DMS153 treated with DMSO at 0.1 percent for 48 hours (cell line): ENCODE data around the gene BCAS3.
A peak's percentile ranks its signal among the peaks of the same experiment; 100 is the strongest.
"Not testable (repeated sequence)": the region's sequence is repeated elsewhere in the genome, so short reads cannot be mapped to it uniquely, and the experiment has no call there.

ENCODE experiments used
- DNase-seq: peaks from one replicate; lab custom pipeline; 2025; ENCODE audit not compliant: unreplicated experiment; lab: John Stamatoyannopoulos, UW

Gene BCAS3

DNA sequence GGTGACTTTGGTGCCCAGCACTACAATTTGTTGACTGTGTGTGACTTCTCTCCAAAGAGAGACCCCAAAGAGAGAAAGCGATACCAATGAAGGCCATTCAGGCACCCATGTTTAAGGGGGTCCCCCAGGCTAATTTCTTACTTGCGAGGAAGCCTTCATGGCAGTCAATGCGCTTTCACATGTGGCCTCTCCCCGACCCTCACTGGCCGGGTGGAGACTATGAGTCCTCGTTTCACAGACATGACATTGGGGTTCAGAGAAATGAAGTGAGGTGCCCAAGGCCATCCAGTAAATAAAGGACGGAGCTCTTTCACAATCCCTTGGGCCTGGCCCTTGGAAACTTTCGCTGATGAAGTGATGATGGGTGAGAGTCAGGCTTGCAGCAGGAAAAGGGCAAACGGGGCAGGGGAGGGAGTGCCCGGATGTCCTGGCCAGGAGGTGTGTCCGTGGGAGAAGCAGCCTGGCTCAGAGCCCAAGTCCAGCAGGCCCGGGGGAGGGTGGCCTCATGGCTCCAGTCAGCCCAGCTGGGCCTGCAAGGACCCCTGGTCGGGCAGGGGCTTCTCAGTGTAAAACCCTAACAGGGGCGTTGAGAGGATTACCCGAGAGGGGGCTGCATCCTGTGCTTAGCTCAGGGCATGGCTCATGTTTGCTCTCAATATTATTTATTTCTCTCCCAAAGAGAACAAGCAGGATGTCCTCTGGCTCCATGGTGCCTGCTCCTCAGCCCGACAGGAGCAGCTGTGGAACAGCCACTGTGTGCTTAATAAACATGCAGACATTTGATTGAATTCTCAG is 736.7 kb downstream of the BCAS3 start:
- no peak for DNase-seq

DNA sequence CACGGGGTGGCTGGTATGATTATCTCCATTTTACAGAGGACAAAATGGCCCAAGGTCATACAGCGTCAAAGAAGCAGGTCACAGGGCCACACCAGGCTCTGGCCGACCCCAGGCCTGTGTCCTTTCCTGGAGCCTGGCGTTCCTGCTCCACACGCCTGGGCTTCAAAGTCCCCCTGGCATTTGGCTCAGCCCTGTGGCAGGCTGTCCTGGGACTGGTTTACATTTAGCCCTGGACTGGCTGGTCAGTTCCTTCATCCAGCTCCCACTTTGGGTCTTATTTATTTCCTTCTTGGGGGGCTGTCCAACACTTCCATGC is 737.2 kb downstream of the BCAS3 start:
- no peak for DNase-seq

DNA sequence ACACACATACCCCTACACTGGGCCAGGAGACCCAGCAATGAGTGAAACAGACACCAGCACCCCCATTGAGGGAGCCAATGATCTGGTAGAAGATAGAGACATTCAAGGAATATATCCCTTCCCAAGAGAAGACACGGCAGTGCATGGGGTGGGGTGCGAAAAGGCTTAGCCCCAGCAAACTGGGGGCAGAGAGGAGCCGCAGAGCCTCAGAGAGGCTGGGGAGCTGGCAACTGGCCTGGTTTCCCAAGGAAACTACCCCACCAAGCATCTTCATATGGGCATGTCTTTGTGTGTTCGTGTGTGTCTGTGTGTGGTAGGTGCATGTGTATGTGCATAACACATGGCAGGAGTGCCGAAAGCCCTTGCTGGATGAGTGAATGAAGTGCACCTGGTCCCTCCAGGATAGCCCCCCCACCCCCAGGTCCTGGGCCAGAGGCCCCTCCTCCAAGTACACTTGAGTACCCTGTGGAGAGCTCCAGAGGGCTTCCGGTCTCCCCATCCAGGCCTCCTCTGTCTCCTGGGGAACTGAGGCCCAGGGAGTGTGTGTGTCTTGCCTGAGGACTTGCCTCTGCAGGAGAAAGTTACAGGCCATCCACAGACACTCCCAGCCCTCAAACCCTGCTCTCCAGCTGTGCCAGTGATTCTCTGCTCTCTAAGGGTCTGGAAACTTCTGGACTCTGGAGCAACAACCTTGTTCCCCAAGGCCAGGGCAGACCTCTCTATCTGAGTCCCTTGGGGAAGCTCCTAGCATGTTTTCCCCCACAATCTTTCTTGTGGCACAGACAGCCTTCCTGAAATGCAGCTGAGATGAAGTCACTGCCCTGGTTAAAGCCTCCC is 737.9 kb downstream of the BCAS3 start:
- DNase-seq: no peak

GRCh38 chr17:61416211-61416539 is 738.5 kb downstream of the BCAS3 start:
- no peak for DNase-seq

DNA sequence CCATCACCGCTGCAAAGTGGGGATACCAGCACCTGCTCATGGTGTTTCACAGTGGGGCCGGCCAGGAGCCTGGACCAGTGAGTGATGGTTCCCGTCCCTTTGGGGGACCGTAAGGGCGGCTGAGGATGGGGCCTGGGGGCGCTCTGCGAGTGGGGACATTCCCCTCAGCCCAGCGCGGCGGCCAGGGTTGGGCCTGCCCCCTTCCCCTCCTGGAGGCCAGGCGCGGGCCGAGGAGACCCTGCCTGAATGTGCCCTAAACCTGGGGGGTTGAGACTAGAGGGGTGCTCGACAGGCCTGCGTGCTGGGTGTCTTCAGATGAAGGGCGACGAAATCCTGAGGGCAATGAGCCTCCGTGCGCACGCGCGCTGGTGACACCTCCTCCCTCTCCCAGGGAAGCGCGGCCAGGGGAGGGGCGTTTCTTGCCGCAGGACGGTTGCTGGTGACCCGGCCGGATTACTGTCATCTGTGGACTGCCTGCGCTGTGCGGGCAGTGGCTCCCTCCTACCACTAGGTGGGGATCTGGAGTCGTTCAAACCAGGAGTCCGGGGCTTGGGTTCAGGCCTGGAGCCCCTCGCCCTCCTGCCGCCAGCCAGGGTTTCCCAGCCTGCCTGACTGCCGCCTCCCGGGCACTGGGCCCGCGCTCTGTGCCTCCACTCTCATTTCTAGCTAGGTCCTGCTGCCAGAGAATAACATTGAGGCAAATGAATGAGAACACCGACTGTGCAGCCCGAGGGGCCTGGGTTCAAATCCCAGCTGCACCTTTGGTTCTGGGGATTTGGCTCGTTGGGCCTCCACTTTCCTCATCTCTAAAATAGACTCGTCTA is 739.1 kb downstream of the BCAS3 start:
- DNase-seq: peak; percentile 72

DNA sequence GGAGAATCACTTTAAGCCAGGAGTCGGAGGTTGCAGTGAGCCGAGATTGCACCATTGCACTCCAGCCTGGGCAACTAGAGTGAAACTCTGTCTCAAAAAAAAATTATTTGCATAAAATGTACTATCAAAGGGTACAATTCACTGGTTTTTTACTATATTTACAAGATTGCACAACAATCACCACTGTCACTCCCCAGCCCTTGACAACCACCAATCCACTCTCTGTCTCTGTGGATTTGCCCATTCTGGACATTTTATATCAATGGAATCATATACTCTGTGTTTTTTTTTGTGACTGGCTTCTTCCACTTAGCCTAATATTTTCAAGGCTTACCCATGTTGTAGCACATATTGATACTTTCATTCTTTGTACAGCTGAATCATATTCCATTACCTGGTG is 740.8 kb downstream of the BCAS3 start:
- no peak for DNase-seq

DNA sequence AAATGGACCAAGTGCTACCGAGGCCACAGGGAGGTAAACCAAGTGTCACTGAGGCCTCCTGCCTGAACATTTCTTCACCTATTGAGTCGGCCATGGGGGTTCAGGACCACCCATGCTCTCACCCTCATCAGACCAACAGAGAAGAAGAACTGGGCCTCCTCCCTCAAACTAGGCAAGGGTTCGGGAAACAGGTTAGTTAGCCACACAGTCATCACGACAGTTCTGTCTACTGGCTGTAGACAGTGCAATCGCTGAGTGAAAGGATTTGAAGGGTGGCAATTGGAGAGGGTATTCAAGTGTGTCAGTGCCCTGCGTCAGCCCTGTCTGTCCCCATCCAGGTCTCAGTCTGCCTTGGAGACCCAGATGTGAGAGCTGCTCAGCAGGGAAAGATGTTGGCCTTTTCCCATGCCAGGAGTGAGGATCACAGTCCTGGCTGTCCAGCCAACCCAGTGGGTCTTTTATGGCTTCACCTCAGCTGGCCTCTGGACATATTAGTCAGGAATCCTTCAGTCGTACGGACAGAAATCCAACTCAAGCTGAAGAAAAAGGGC is 741.9 kb downstream of the BCAS3 start:
- DNase-seq: no peak

DNA sequence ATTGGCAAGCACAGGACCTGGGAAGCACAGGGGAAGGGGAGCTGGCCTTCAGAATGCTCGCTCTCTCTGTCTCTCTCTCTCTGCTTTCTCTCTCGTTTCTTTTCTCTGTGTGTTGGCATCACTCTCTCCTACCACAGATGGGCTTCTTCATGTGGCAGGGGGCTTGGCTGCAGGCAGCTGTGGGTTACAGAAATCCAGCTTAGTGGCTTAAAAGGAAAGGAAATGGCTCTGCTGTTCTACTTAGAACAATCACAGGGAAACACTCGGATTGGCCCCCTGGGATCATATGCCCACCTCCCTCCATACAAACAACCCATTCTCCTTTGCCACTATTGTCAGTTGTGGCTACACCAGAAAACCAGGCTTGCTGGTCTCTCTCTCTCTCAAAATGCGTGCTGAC is 742.4 kb downstream of the BCAS3 start:
- DNase-seq: no peak

- no peak for DNase-seq
These were observed 743.2 kb downstream of the BCAS3 start for GRCh38 chr17:61420745-61421398.

GRCh38 chr17:61421460-61421859 is 743.8 kb downstream of the BCAS3 start:
- DNase-seq: no peak

DNA sequence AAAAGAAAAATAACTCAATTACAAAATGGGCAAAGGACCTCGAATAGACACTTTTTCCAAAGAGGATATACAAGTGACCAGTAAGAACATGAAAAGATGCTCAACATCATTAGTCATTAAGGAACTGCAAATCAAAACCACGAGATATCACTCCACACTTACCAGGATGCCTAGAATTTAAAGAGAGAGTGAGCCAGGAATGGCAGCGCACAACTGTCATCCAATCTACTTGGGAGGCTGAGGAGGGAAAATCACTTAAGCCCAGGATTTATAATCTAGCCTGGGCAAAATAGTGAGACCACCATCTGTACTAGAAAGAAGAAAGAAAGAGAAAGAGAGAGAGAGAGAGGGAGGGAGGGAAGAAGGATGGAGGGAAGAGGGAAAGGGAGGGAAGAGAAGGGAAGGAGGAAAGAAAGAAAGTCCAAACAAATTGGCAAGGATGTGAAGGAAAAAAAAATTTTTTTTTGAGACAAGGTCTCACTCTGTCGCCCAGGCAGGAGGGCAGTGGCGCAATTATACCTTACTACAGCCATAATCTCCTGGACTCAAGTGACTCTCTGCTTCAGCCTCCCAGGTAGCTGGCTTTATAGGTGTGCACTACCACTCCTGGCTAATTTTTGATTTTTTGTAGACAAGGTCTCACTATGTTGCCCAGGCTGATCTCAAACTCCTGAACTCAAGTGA is 744.6 kb downstream of the BCAS3 start:
- no peak for DNase-seq

DNA sequence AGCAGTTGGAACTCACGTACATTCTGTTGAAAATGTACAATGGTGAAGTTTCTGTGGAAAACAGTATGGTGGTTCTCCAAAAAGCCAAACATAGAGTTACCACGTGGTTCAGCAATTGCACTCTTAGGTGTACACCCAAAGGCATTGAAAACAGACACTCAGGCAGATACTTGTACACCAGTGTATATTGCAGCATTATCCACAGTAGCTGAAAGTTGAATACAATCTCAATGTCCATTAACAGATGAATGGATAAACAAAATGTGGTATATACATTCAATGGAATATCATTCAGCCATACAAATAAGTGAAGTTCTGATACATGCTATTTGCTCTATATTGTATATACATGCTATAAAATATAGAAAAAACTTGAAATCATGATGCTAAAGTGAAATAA is 745.2 kb downstream of the BCAS3 start:
- no peak for DNase-seq

DNA sequence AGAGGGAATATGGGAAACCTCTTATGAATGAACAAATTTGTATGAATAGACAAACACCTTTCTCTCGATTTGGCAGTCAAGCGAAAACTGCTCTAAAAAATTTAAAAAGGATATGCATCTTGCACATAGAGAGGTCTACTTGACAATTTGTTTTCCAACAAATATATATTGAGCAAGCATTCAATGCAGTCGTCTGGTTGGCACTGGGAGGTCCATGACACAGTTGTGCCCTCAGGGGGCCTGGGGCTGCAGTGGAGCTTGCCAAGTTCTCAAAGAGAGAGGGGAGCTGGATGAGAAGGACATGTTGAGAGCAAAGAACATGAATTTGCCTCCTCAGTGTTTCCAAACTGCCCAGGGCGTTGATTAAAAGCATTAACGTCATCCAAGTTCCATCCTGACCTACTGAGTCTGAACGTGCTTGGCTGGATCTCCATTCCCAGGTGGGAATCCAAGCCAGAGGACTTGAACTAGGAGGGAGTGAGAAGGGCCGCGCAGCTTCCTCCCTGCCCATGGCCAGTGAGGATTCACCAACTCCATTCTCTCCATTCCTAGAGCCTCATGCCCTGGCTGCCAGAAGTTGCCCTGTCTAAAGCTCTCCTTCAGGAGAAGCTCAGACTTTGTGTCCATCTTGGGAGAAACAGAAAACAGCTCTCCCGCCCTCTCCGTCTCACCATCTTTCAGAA is 746.5 kb downstream of the BCAS3 start:
- no peak for DNase-seq

DNA sequence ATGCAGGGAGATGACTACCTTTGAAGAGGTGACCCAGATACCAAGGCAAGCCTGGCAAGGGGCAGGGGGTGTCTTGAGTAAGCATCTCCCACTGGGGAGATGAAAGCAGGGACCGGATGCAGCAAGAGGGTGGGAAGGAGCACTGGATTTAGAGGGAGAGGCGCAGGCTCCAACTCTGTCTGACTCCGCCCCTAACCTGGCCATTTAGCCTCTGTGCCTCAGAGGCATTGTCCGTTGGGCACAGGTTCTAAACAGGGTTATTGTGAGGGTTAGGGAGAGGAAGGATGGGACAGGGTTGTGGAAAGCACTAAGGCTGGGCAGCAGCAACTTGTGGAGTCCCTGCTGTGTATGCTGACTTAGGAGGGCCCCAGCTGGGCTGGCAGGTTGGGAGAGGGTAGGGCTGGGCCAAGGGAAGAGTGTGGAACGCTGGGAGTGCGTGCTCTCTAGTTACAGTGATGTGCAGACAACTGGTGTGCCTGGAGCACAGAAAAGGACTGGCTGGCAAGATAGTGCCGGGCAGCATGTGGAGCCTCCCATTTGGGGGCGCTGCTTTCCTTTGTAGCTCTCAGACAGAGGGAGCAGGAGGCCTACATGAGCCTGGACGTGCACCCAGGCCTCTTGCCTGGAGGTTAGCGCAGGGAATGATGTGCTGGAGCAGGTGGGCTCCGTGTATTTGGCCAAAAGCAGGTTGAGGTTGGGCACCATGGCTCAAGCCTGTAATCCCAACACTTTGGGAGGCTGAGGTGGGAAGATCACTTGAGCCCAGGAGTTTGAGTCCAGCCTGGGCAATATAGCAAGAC is 748.2 kb downstream of the BCAS3 start:
- no peak for DNase-seq

- DNase-seq: no peak
These were observed 749.0 kb downstream of the BCAS3 start for GRCh38 chr17:61426482-61427304.

DNA sequence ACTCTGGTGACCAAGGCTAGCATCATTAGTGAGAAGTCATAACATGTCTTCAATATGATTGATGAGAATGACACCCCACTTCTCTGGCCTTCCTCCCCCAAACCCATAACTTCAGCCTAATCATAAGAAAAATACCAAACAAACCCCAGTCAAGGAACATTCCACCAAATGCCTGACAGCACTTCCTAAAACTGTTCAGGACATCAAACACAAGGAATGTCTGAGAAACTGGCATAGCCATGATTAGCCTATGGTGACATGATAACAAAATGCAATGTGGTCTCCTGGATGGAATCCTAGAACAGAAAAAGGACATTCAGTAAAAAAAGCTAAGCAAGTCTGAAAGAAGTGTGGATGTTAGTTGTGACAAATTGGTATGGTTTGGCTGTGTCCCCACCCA is 749.9 kb downstream of the BCAS3 start:
- DNase-seq: no peak

- no peak for DNase-seq
These were observed 751.6 kb downstream of the BCAS3 start for GRCh38 chr17:61429274-61429673.

- not testable (repeated sequence) for DNase-seq
These were observed 752.2 kb downstream of the BCAS3 start for GRCh38 chr17:61429831-61430230.
